Right cardiac atrium (tissue), 5 donors: ENCODE data around the gene ING5. TPM values are rescaled to one million over a fixed set of nuclear protein-coding genes. Genes with fewer than 3 reads are reported as not detected.
"Not testable (repeated sequence)": the region's sequence is repeated elsewhere in the genome, so short reads cannot be mapped to it uniquely, and the experiment has no call there.

Source experiments
- ATAC-seq, 2 donors: fragments of 200-7000 bp; cut with Tn5 transposase; one replicate each; pipeline versions ENCODE4 v1.8.0 to v1.9.1; 2020; ENCODE audit warnings: moderate library complexity in 2 of 2, mild to moderate bottlenecking in 1 of 2
- DNase-seq, 3 donors: peaks; one replicate each; pipeline ENCODE4 v3.0.0-alpha.2; 2020
- H3K27ac ChIP-seq: one replicate; pipeline ENCODE4 v1.5.1; 2013; ENCODE audit warnings: mild to moderate bottlenecking, low read length, control low read depth, moderate library complexity
- H3K27me3 ChIP-seq: one replicate; pipeline ENCODE4 v1.6.1; 2013; ENCODE audit not compliant: control insufficient read depth, insufficient read depth
- H3K4me1 ChIP-seq: one replicate; pipeline ENCODE4 v1.6.1; 2013; ENCODE audit warnings: low read length; ENCODE audit not compliant: control insufficient read depth, insufficient read depth
- H3K4me3 ChIP-seq: one replicate; pipeline ENCODE4 v1.5.1; 2013; ENCODE audit warnings: low read length, control low read depth
- H3K9me3 ChIP-seq: one replicate; pipeline ENCODE4 v1.6.1; 2013; ENCODE audit warnings: low read length; ENCODE audit not compliant: control insufficient read depth
- WGBS: extraction: QIAGEN DNeasy Blood & Tissue Kit; methylation state at CpG from one replicate; pipeline ENCODE4 v1.1.7; 2013; 5-methylcytosine and 5-hydroxymethylcytosine counted together
- intact Hi-C, 4 donors: fragments of 100-400 bp; cut with DNase I; formaldehyde crosslinking; loops; one replicate each; pipeline versions ENCODE4 v1.11.0 to v1.14.0; 2022 to 2023
- polyA plus RNA-seq: library from polyadenylated mRNA; stranded (reverse); fragments of 200-250 nt; gene quantifications from one replicate; pipeline ENCODE4 v1.2.3, GENCODE V29; 2013
- total RNA-seq, 4 donors: library from RNA; stranded (reverse); fragmentation: NEBNext Ultra II Directional; extraction: Animal tissue kit (Norgen Biotek cat#: 25700); gene quantifications; one replicate each; pipeline ENCODE4 v1.2.1, GENCODE V29; 2021
- donor health status: healthy with polysubstance abuse.
- donor health status: DM: no; HTN: yes; CAD: no.
- donor health status: DM: no; HTN: no; CAD: no.
- donor health status: DM: no; HTN: yes; CAD: no; lungs with severe emphysema.
- donor health status: DM: yes; HTN: yes; CAD: no.

ING5 gene
- total and polyA plus RNA-seq, 5 donors, result 20.8 to 25.6 (median 21.0) TPM

GRCh38 chr2:241742320-241742939 is 40.6 kb downstream of the ING5 start:
- intact Hi-C loops, result no loop called here
- DNase-seq (peak in 1 of 3 donors; percentile 10), ATAC-seq (no peak)
- Histone ChIP-seq H3K9me3 (no peaks in the 10 kb centered on the region), H3K4me3 (no peak overlapping the region), H3K27ac (no peak overlapping the region), H3K4me1 (no peaks in the 10 kb centered on the region), H3K27me3 (no peaks in the 10 kb centered on the region)
- 96% methylated on average over 28 of the region's 28 CpGs for WGBS

- intact Hi-C loops, H3K9me3 ChIP-seq, ATAC-seq, H3K4me3 ChIP-seq, H3K27ac ChIP-seq, H3K27me3 ChIP-seq, H3K4me1 ChIP-seq: not testable (repeated sequence)
- 94% methylated on average over 15 of the region's 15 CpGs for WGBS
- DNase-seq, result peak in 1 of 3 donors; percentile 42
Measured at GRCh38 chr2:241743008-241743407, 41.2 kb downstream of the ING5 start.

GRCh38 chr2:241743620-241744019 is 41.8 kb downstream of the ING5 start:
- DNase-seq (peak in 2 of 3 donors; percentile 31 to 37), ATAC-seq (no peak)
- Histone ChIP-seq H3K9me3 (no peaks in the 10 kb centered on the region), H3K4me3 (no peak overlapping the region), H3K27ac (no peak overlapping the region), H3K27me3 (no peaks in the 10 kb centered on the region), H3K4me1 (no peaks in the 10 kb centered on the region)
- intact Hi-C loops, result no loop called here
- whole genome bisulfite sequencing, result 91% methylated on average over 16 of the region's 16 CpGs

GRCh38 chr2:241744028-241744754 is 42.4 kb downstream of the ING5 start:
- 92% methylated on average over 24 of the region's 24 CpGs for WGBS
- ATAC-seq (no peak), DNase-seq (peak in 2 of 3 donors; percentile 21 to 32)
- no peak overlapping the region for H3K27ac ChIP-seq
- H3K4me3 ChIP-seq, result no peak overlapping the region
- H3K4me1 ChIP-seq, result no peaks in the 10 kb centered on the region
- H3K9me3 ChIP-seq, result no peaks in the 10 kb centered on the region
- no peaks in the 10 kb centered on the region for H3K27me3 ChIP-seq
- intact Hi-C loops, result no loop called here

GRCh38 chr2:241745276-241745675 is 43.4 kb downstream of the ING5 start:
- 98% methylated on average over 13 of the region's 13 CpGs for WGBS
- Histone ChIP-seq H3K27me3 (no peaks in the 10 kb centered on the region), H3K9me3 (no peaks in the 10 kb centered on the region), H3K4me3 (no peak overlapping the region), H3K4me1 (no peaks in the 10 kb centered on the region), H3K27ac (no peak overlapping the region)
- no peak for ATAC-seq
- DNase-seq, result peak in 2 of 3 donors; percentile 3
- intact Hi-C loops, result no loop called here

GRCh38 chr2:241746084-241746483 is 44.2 kb downstream of the ING5 start:
- H3K4me3 ChIP-seq, result no peak overlapping the region
- H3K27ac ChIP-seq, result no peak overlapping the region
- no peaks in the 10 kb centered on the region for H3K27me3 ChIP-seq
- intact Hi-C loops, result no loop called here
- no peaks in the 10 kb centered on the region for H3K4me1 ChIP-seq
- DNase-seq (no peak), ATAC-seq (no peak)
- WGBS, result over 99% methylated on average over 4 of the region's 4 CpGs
- no peaks in the 10 kb centered on the region for H3K9me3 ChIP-seq

GRCh38 chr2:241748468-241749256 is 46.8 kb downstream of the ING5 start:
- intact Hi-C loops, result no loop called here
- DNase-seq, result peak in 1 of 3 donors; percentile 35
- ATAC-seq, result no peak
- Histone ChIP-seq H3K27ac (no peak overlapping the region), H3K27me3 (no peaks in the 10 kb centered on the region), H3K9me3 (no peaks in the 10 kb centered on the region), H3K4me1 (no peaks in the 10 kb centered on the region), H3K4me3 (no peak overlapping the region)
- WGBS, result 90% methylated on average over 32 of the region's 32 CpGs

- ATAC-seq, result no peak
- DNase-seq, result peak in 1 of 3 donors; percentile 31
- Histone ChIP-seq H3K4me1 (no peaks in the 10 kb centered on the region), H3K4me3 (no peak overlapping the region), H3K27ac (no peak overlapping the region), H3K9me3 (no peaks in the 10 kb centered on the region), H3K27me3 (no peaks in the 10 kb centered on the region)
- 59% methylated on average over 22 of the region's 22 CpGs for WGBS
- intact Hi-C loops, result no loop called here
Measured at GRCh38 chr2:241750076-241750840, 48.4 kb downstream of the ING5 start.

GRCh38 chr2:241751152-241751551 is 49.3 kb downstream of the ING5 start:
- intact Hi-C loops, result no loop called here
- 86% methylated on average over 15 of the region's 15 CpGs for WGBS

GRCh38 chr2:241751776-241752175 is 49.9 kb downstream of the ING5 start:
- no peak overlapping the region for H3K4me3 ChIP-seq
- WGBS, result 93% methylated on average over 18 of the region's 18 CpGs

More at GRCh38 chr2:241751152-241751551, 49.3 kb downstream of the ING5 start:
- peak in 2 of 3 donors; percentile 20 to 44 for DNase-seq
- H3K9me3 ChIP-seq, result no peaks in the 10 kb centered on the region
- ATAC-seq, result no peak
- H3K27me3 ChIP-seq, result no peaks in the 10 kb centered on the region
- H3K4me3 ChIP-seq, result no peak overlapping the region
- H3K4me1 ChIP-seq, result no peaks in the 10 kb centered on the region
- H3K27ac ChIP-seq, result no peak overlapping the region

More at GRCh38 chr2:241751776-241752175, 49.9 kb downstream of the ING5 start:
- intact Hi-C loops, result no loop called here
- no peaks in the 10 kb centered on the region for H3K4me1 ChIP-seq
- peak in 2 of 3 donors; percentile 41 to 48 for DNase-seq
- no peaks in the 10 kb centered on the region for H3K9me3 ChIP-seq
- H3K27me3 ChIP-seq, result no peaks in the 10 kb centered on the region
- H3K27ac ChIP-seq, result no peak overlapping the region
- no peak for ATAC-seq
